ENCODE measurements around the gene PLEKHH1.

The PLEKHH1 gene

DNA sequence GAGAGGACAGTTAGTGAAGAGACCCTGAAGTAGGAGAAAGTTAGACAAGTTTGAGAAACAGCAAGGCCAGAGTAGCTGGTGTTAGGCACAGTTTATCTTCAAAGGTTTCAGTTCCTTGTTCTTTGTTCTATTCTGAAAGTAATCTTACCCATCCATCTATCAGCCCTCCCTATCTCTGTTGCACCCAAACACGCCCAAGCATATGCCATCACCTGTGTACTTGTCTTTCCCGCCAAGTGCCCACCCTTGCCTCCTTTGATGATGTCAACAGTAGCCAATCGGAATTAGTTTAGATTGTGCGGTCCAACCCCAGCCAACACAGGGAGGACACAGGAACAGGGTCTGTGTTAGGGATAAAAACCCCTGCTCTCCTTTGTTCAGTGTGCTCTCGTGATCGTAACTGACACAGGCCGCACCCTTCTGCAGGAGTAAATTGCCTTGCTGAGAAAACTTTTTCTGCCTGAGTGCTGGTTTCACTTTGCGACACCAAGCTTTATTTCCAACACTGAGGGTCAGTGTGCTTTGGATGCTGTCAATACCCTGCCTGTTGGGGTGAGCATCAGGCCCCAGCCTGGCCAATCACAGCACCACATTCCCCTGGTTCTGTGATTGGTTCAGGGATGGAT, 39.9 kb upstream of the PLEKHH1 start:
- no peaks in the 10 kb centered on the region for H3K4me1 ChIP-seq (ENCODE audit: control insufficient read depth, insufficient read depth, low read length)
- H3K4me3 ChIP-seq (ENCODE audit: low read length), result no peak overlapping the region
- peaks cover 5% of the 10 kb centered on the region for H3K9me3 ChIP-seq (replicated peaks; ENCODE audit: low read length)
- H3K36me3 ChIP-seq (ENCODE audit: insufficient read depth, low read length), result no peaks in the 10 kb centered on the region
- no peak overlapping the region for H3K9ac ChIP-seq (ENCODE audit: low read depth, low read length)
- peaks cover 27% of the 10 kb centered on the region for H3K27me3 ChIP-seq (ENCODE audit: control insufficient read depth, insufficient read depth, low read length)
- H3K4me2 ChIP-seq (ENCODE audit: low read length), result no peak overlapping the region

GRCh38 chr14:67495827-67496226, 37.3 kb upstream of the PLEKHH1 start:
- H3K9me3 ChIP-seq (replicated peaks; ENCODE audit: low read length), result peaks cover 5% of the 10 kb centered on the region
- H3K4me3 ChIP-seq (ENCODE audit: low read length), result no peak overlapping the region
- no peak overlapping the region for H3K4me2 ChIP-seq (ENCODE audit: low read length)
- no peaks in the 10 kb centered on the region for H3K4me1 ChIP-seq (ENCODE audit: control insufficient read depth, insufficient read depth, low read length)
- no peaks in the 10 kb centered on the region for H3K36me3 ChIP-seq (ENCODE audit: insufficient read depth, low read length)
- no peak overlapping the region for H3K9ac ChIP-seq (ENCODE audit: low read depth, low read length)
- peaks cover 35% of the 10 kb centered on the region for H3K27me3 ChIP-seq (ENCODE audit: control insufficient read depth, insufficient read depth, low read length)

DNA sequence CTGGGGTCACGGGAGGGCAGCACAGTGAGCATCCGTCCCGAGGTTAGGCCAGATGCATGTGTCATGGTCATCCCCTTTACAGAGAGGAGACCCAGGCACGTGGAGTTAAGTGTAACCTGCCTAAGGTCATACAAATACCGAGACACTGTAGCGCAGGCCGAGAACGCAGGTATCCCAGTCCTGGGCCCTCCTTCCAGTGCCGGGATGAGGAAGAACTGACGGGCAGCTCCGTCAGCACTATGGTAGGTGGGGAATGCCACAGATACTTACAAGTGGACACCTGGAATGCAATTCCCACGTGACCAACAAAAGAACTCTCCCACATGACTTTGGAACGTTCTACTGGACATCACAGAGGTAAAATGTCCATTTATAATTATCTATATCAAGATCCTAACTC, 35.9 kb upstream of the PLEKHH1 start:
- Histone ChIP-seq H3K9me3 (replicated peaks; ENCODE audit: low read length) (peaks cover 5% of the 10 kb centered on the region), H3K9ac (ENCODE audit: low read depth, low read length) (no peak overlapping the region), H3K4me1 (ENCODE audit: control insufficient read depth, insufficient read depth, low read length) (no peaks in the 10 kb centered on the region), H3K4me2 (ENCODE audit: low read length) (no peak overlapping the region), H3K27me3 (ENCODE audit: control insufficient read depth, insufficient read depth, low read length) (peaks cover 27% of the 10 kb centered on the region), H3K36me3 (ENCODE audit: insufficient read depth, low read length) (no peaks in the 10 kb centered on the region), H3K4me3 (ENCODE audit: low read length) (no peak overlapping the region)

DNA sequence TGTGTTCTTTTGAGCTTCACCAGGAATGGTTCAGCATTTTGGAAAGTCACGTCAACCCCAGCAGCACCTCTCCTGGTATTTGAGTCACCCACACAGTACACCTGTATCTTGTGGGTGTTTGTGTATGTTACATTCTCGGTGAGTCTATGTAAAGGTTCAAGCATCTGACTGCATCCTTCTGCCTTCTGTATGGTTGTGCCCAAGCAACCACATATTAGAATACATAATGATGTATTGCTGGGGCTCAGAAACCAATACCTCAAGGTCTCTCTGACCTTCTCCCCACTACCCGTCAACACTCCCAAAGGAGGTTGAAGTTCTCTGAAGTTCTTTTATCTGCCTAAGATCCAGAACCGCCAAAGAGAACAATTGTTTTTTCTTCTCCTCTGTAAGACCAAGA, 35.4 kb upstream of the PLEKHH1 start:
- Histone ChIP-seq H3K27me3 (ENCODE audit: control insufficient read depth, insufficient read depth, low read length) (peaks cover 24% of the 10 kb centered on the region), H3K4me3 (ENCODE audit: low read length) (no peak overlapping the region), H3K4me2 (ENCODE audit: low read length) (no peak overlapping the region), H3K9ac (ENCODE audit: low read depth, low read length) (no peak overlapping the region), H3K4me1 (ENCODE audit: control insufficient read depth, insufficient read depth, low read length) (no peaks in the 10 kb centered on the region), H3K36me3 (ENCODE audit: insufficient read depth, low read length) (no peaks in the 10 kb centered on the region), H3K9me3 (replicated peaks; ENCODE audit: low read length) (peaks cover 5% of the 10 kb centered on the region)

- H3K4me1 ChIP-seq (ENCODE audit: control insufficient read depth, insufficient read depth, low read length), result no peaks in the 10 kb centered on the region
- H3K4me3 ChIP-seq (ENCODE audit: low read length), result no peak overlapping the region
- no peak overlapping the region for H3K4me2 ChIP-seq (ENCODE audit: low read length)
- peaks cover 28% of the 10 kb centered on the region for H3K27me3 ChIP-seq (ENCODE audit: control insufficient read depth, insufficient read depth, low read length)
- H3K36me3 ChIP-seq (ENCODE audit: insufficient read depth, low read length), result no peaks in the 10 kb centered on the region
- no peak overlapping the region for H3K9ac ChIP-seq (ENCODE audit: low read depth, low read length)
- no peaks in the 10 kb centered on the region for H3K9me3 ChIP-seq (replicated peaks; ENCODE audit: low read length)
These were observed 32.1 kb upstream of the PLEKHH1 start for GRCh38 chr14:67500981-67501380.

DNA sequence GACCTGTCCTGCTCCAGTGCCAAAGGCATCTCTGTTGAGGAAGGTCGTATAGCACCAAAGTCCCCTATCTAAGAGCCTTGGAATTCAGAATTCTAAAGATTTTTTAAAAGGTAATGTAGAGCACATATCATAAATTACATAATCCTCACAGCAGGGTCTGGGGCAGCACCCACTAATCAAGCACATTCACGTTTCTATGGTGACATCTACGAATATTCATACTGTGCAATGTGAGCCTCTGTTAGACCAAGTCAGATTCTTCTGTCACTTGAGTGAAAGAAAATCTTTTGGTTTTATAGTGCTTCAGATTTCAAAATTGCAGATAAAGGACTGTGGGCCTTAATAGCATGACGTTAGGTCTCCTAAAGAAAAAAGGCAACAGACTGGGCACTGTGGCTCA, 31.4 kb upstream of the PLEKHH1 start:
- Histone ChIP-seq H3K36me3 (ENCODE audit: insufficient read depth, low read length) (no peaks in the 10 kb centered on the region), H3K27me3 (ENCODE audit: control insufficient read depth, insufficient read depth, low read length) (peaks cover 28% of the 10 kb centered on the region), H3K4me3 (ENCODE audit: low read length) (no peak overlapping the region), H3K9ac (ENCODE audit: low read depth, low read length) (no peak overlapping the region), H3K9me3 (replicated peaks; ENCODE audit: low read length) (no peaks in the 10 kb centered on the region), H3K4me2 (ENCODE audit: low read length) (no peak overlapping the region), H3K4me1 (ENCODE audit: control insufficient read depth, insufficient read depth, low read length) (no peaks in the 10 kb centered on the region)

DNA sequence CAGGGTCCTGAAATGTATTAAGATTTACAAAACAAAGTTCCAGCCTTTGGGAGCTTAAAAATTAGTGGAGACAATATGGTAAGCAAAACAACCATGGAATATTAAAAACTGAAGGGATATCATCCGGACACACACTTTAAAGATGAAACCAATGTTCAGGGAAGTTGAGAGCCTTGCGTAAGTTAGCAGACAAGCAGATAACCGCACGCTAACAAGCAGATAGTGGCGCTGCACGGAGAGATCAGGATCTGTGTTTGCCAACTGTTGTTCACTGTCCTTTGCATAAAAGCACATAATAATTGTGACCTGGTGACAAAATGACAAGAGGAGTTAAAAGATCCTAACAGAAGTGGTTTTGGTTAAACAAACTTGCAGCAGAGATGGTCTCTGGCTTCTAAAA, 30.2 kb upstream of the PLEKHH1 start:
- Histone ChIP-seq H3K4me2 (ENCODE audit: low read length) (no peak overlapping the region), H3K9me3 (replicated peaks; ENCODE audit: low read length) (no peaks in the 10 kb centered on the region), H3K4me3 (ENCODE audit: low read length) (no peak overlapping the region), H3K27me3 (ENCODE audit: control insufficient read depth, insufficient read depth, low read length) (peaks cover 24% of the 10 kb centered on the region), H3K36me3 (ENCODE audit: insufficient read depth, low read length) (no peaks in the 10 kb centered on the region), H3K4me1 (ENCODE audit: control insufficient read depth, insufficient read depth, low read length) (no peaks in the 10 kb centered on the region), H3K9ac (ENCODE audit: low read depth, low read length) (no peak overlapping the region)

DNA sequence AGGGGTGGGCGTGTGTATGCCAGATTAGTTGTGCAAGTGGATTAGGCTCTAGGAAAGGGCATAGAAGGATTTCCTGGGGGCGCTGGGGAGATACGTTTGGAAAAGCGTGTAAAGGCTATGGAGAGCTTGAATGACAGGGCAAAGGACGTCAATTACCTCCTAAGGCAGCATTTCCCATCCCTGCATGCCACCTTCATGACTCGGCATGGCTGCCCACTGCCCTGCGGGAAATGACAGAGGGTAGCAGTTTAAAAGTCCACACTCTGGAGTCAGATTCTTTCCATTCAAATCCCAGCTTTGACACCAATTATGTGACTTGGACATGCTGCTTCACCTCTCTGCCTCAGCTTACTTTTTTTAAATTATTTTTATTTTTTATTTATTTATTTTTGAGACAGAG, 29.8 kb upstream of the PLEKHH1 start:
- no peak overlapping the region for H3K4me2 ChIP-seq (ENCODE audit: low read length)

GRCh38 chr14:67505254-67505653, 27.8 kb upstream of the PLEKHH1 start:
- no peak overlapping the region for H3K4me2 ChIP-seq (ENCODE audit: low read length)
- H3K4me3 ChIP-seq (ENCODE audit: low read length), result no peak overlapping the region
- H3K27me3 ChIP-seq (ENCODE audit: control insufficient read depth, insufficient read depth, low read length), result peaks cover 18% of the 10 kb centered on the region
- no peaks in the 10 kb centered on the region for H3K4me1 ChIP-seq (ENCODE audit: control insufficient read depth, insufficient read depth, low read length)
- no peaks in the 10 kb centered on the region for H3K9me3 ChIP-seq (replicated peaks; ENCODE audit: low read length)
- H3K9ac ChIP-seq (ENCODE audit: low read depth, low read length), result no peak overlapping the region
- no peaks in the 10 kb centered on the region for H3K36me3 ChIP-seq (ENCODE audit: insufficient read depth, low read length)

More for the DNA sequence above, 29.8 kb upstream of the PLEKHH1 start:
- no peak overlapping the region for H3K9ac ChIP-seq (ENCODE audit: low read depth, low read length)
- H3K36me3 ChIP-seq (ENCODE audit: insufficient read depth, low read length), result no peaks in the 10 kb centered on the region
- no peaks in the 10 kb centered on the region for H3K4me1 ChIP-seq (ENCODE audit: control insufficient read depth, insufficient read depth, low read length)
- H3K27me3 ChIP-seq (ENCODE audit: control insufficient read depth, insufficient read depth, low read length), result peaks cover 20% of the 10 kb centered on the region
- no peaks in the 10 kb centered on the region for H3K9me3 ChIP-seq (replicated peaks; ENCODE audit: low read length)
- H3K4me3 ChIP-seq (ENCODE audit: low read length), result no peak overlapping the region

DNA sequence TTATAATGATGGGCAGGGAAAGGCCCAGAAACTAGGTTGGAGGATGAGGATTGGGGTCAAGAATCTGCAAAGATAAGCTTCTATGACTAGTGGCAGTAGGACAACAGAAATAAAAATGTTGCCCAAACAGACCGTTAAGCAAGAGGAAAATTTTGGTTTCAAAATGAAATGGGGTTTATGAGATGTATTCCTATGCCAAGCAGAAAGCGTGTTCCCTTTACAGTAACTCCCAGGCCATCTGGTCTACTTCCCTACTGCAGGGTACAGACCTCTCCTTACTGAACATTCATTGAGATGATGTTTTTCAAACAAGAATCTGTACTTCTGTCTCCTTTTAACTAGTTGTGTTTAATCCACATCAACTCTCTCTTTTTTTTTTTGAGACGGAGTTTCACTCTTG, 24.1 kb upstream of the PLEKHH1 start:
- no peaks in the 10 kb centered on the region for H3K4me1 ChIP-seq (ENCODE audit: control insufficient read depth, insufficient read depth, low read length)
- H3K36me3 ChIP-seq (ENCODE audit: insufficient read depth, low read length), result no peaks in the 10 kb centered on the region
- no peak overlapping the region for H3K4me3 ChIP-seq (ENCODE audit: low read length)
- H3K9ac ChIP-seq (ENCODE audit: low read depth, low read length), result no peak overlapping the region
- no peaks in the 10 kb centered on the region for H3K9me3 ChIP-seq (replicated peaks; ENCODE audit: low read length)
- peaks cover 41% of the 10 kb centered on the region for H3K27me3 ChIP-seq (ENCODE audit: control insufficient read depth, insufficient read depth, low read length)
- H3K4me2 ChIP-seq (ENCODE audit: low read length), result no peak overlapping the region

DNA sequence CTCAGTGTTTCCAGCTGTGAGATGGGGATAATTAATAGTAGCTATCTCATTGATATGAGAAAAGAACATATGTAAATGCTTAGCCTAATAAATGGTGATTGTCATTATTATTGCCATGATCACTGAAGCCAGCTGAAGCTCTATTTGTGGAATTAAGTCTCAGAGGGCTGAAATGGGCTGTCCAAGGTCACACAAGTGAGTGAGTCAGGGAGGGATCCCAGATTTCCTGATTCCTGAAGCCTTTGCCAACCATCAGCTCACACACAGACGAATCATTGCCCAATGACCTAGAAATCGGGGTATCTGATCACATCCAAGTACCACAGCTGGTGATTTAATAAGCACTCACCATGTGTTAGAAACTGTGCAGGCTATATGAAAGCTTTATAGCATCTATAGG, 23.0 kb upstream of the PLEKHH1 start:
- no peaks in the 10 kb centered on the region for H3K36me3 ChIP-seq (ENCODE audit: insufficient read depth, low read length)
- no peak overlapping the region for H3K4me2 ChIP-seq (ENCODE audit: low read length)

DNA sequence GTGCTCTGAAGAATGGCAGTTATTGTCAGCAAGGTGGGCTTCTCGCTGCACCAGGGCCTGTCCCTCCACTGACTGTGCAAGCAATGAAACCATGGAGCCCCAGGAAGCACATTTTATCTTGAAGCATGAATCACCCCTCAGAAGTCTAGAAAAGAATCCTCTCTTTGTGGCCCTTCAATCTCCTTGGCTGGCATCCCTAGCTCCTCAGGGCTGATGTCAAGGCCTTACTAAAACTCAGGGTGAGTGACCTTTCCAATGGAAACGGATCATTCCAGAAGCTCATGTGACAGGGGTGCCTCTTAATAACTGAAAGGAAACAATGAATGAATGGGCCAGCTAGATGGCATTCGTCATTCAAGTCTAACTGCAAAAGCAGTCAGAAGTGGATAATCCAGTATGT, 22.3 kb upstream of the PLEKHH1 start:
- H3K36me3 ChIP-seq (ENCODE audit: insufficient read depth, low read length), result no peaks in the 10 kb centered on the region
- no peak overlapping the region for H3K9ac ChIP-seq (ENCODE audit: low read depth, low read length)
- H3K9me3 ChIP-seq (replicated peaks; ENCODE audit: low read length), result no peaks in the 10 kb centered on the region
- H3K27me3 ChIP-seq (ENCODE audit: control insufficient read depth, insufficient read depth, low read length), result peaks cover 45% of the 10 kb centered on the region
- H3K4me3 ChIP-seq (ENCODE audit: low read length), result no peak overlapping the region
- H3K4me1 ChIP-seq (ENCODE audit: control insufficient read depth, insufficient read depth, low read length), result peaks cover 3% of the 10 kb centered on the region
- H3K4me2 ChIP-seq (ENCODE audit: low read length), result no peak overlapping the region

More for the DNA sequence above, 23.0 kb upstream of the PLEKHH1 start:
- H3K9me3 ChIP-seq (replicated peaks; ENCODE audit: low read length), result no peaks in the 10 kb centered on the region
- H3K4me3 ChIP-seq (ENCODE audit: low read length), result no peak overlapping the region
- H3K4me1 ChIP-seq (ENCODE audit: control insufficient read depth, insufficient read depth, low read length), result peaks cover 3% of the 10 kb centered on the region
- H3K9ac ChIP-seq (ENCODE audit: low read depth, low read length), result no peak overlapping the region
- H3K27me3 ChIP-seq (ENCODE audit: control insufficient read depth, insufficient read depth, low read length), result peaks cover 41% of the 10 kb centered on the region
